Keratinocyte (primary cell): ENCODE data around the gene RAB37. TPM values are rescaled to one million over a fixed set of nuclear protein-coding genes. Genes with fewer than 3 reads are reported as not detected.

Experiments used
- DNase-seq: peaks from one replicate; pipeline ENCODE4 v3.0.0-alpha.2; 2011; ENCODE audit warnings: low read depth, missing footprints, low spot score
- FAIRE-seq: peaks from 2 replicates; lab custom pipeline; 2011; peaks lifted over from hg19 to GRCh38; lab: Jason Lieb, UNC
- H2AFZ ChIP-seq: 2 replicates; pipeline ENCODE4 v1.6.0; 2012; ENCODE audit warnings: low read length, control low read depth, inconsistent platforms; ENCODE audit not compliant: control insufficient read depth
- H3K27ac ChIP-seq: 2 replicates; pipeline ENCODE4 v1.5.1; 2011; ENCODE audit warnings: low read length; ENCODE audit not compliant: control insufficient read depth, insufficient read depth
- H3K27me3 ChIP-seq: 3 replicates; pipeline ENCODE4 v1.6.0; 2011; ENCODE audit warnings: low read length; ENCODE audit not compliant: control insufficient read depth, insufficient read depth; ENCODE audit errors: extremely low read depth
- H3K36me3 ChIP-seq, 2 experiments: 2 replicates in 1 of 2; 3 replicates in 1 of 2; pipeline ENCODE4 v1.5.1; 2011; ENCODE audit warnings: low read length in 2 of 2, mild to moderate bottlenecking in 1 of 2; ENCODE audit not compliant: control insufficient read depth in 2 of 2, insufficient read depth in 2 of 2; ENCODE audit errors: extremely low read depth in 1 of 2
- H3K4me1 ChIP-seq: 3 replicates; pipeline ENCODE4 v1.5.1; 2011; ENCODE audit warnings: low read length; ENCODE audit not compliant: control insufficient read depth, insufficient read depth; ENCODE audit errors: extremely low read depth
- H3K4me2 ChIP-seq: 3 replicates; pipeline ENCODE4 v1.6.0; 2011; ENCODE audit warnings: low read depth, low read length; ENCODE audit not compliant: control insufficient read depth, insufficient read depth; ENCODE audit errors: extremely low read depth
- H3K4me3 ChIP-seq, 3 experiments: fragments of 200-600 bp in 1 of 3; sonication (generic) in 1 of 3; 2 replicates in 2 of 3; 3 replicates in 1 of 3; pipeline ENCODE4 v1.5.1; 2011 to 2016; ENCODE audit warnings: low read length in 3 of 3, mild to moderate bottlenecking in 3 of 3, control low read depth in 2 of 3, inconsistent platforms in 1 of 3, low read depth in 1 of 3, mixed read lengths in 1 of 3, mixed run types in 1 of 3, moderate library complexity in 1 of 3; ENCODE audit not compliant: control insufficient read depth in 2 of 3, insufficient read depth in 2 of 3; ENCODE audit errors: extremely low read depth in 1 of 3
- H3K79me2 ChIP-seq: 2 replicates; pipeline ENCODE4 v1.6.0; 2012; ENCODE audit warnings: low read length; ENCODE audit not compliant: control insufficient read depth, insufficient read depth
- H3K9ac ChIP-seq: 3 replicates; pipeline ENCODE4 v1.6.0; 2011; ENCODE audit warnings: low read length; ENCODE audit not compliant: control insufficient read depth, insufficient read depth; ENCODE audit errors: extremely low read depth
- H3K9me1 ChIP-seq: 3 replicates; pipeline ENCODE4 v1.6.0; 2011; ENCODE audit warnings: low read length; ENCODE audit not compliant: control insufficient read depth, insufficient read depth; ENCODE audit errors: extremely low read depth
- H3K9me3 ChIP-seq: 2 replicates; pipeline ENCODE4 v1.5.1; 2012; ENCODE audit warnings: low read depth, low read length; ENCODE audit not compliant: control insufficient read depth
- H4K20me1 ChIP-seq: 3 replicates; pipeline ENCODE4 v1.6.0; 2011; ENCODE audit warnings: low read length; ENCODE audit not compliant: control insufficient read depth, insufficient read depth; ENCODE audit errors: extremely low read depth
- CTCF ChIP-seq, 3 experiments: IDR thresholded peaks in 1 of 3; conservative IDR thresholded peaks in 1 of 3; optimal IDR thresholded peaks in 1 of 3; 2 replicates in 2 of 3; 3 replicates in 1 of 3; pipeline versions ENCODE3 to v1.5.1; 2011; ENCODE audit warnings: low read length in 3 of 3, mild to moderate bottlenecking in 3 of 3, moderate library complexity in 2 of 3, control low read depth in 1 of 3, inconsistent platforms in 1 of 3; ENCODE audit not compliant: insufficient read depth in 2 of 3; ENCODE audit errors: extremely low read depth in 1 of 3
- EZH2 ChIP-seq: IDR thresholded peaks from one replicate; pipeline ENCODE4 v1.6.1; 2012; ENCODE audit warnings: inconsistent platforms, mild to moderate bottlenecking, low read length, moderate library complexity
- dilution Hi-C: fragments of 300-500 bp; cut with MboI; formaldehyde crosslinking; loops from one replicate; pipeline ENCODE4 v1.7.0; 2020; ENCODE audit warnings: low sequenced_read_pairs; ENCODE audit not compliant: extremely low pct_ligation_motif_present
- polyA plus RNA-seq, 5 experiments: library from polyadenylated mRNA; depleted of rRNA in 3 of 5; stranded (reverse) in 3 of 5; stranded (forward) in 1 of 5; unstranded in 1 of 5; fragments of >200 nt; gene quantifications; 1 replicate in 1 of 5; 2 replicates in 3 of 5; 3 replicates in 1 of 5; pipeline versions ENCODE4 v1.2.1 to v1.2.3, GENCODE V29; 2011 to 2012; ENCODE audit warnings: missing spikeins in 2 of 5, low read depth in 1 of 5, low replicate concordance in 1 of 5

Gene RAB37
- polyA plus RNA-seq, 1 donor (not counting 4 experiments of a cell fraction or from before 2014, with no cell fraction given), result 0.03 TPM

- no peak overlapping the region for H3K4me2 ChIP-seq
- no peak for DNase-seq
- H2AFZ ChIP-seq, result no peak overlapping the region
- H3K27ac ChIP-seq, result no peak overlapping the region
- no peaks in the 10 kb centered on the region for H3K9me3 ChIP-seq
- no peaks in the 10 kb centered on the region for H3K4me1 ChIP-seq
- no peak overlapping the region for H3K9ac ChIP-seq
- H4K20me1 ChIP-seq, result no peaks in the 10 kb centered on the region
- no peak for FAIRE-seq
- dilution Hi-C loops, result no loop called here
- TF ChIP-seq EZH2 (no peak), CTCF (optimal IDR thresholded peaks at IDR 0.05 in 1 of 3, IDR thresholded peaks at IDR 0.05 in 1 of 3, conservative IDR thresholded peaks at IDR 0.05 in 1 of 3; ENCODE audit: extremely low read depth in 1 of 3, insufficient read depth in 2 of 3, low read length in 3 of 3) (no peak)
- no peaks in the 10 kb centered on the region for H3K79me2 ChIP-seq
- H3K27me3 ChIP-seq, result no peaks in the 10 kb centered on the region
- H3K36me3 ChIP-seq, result no peaks in the 10 kb centered on the region
- no peaks in the 10 kb centered on the region for H3K9me1 ChIP-seq
- H3K4me3 ChIP-seq, result no peak overlapping the region
Observed at GRCh38 chr17:74699236-74699635, 37.8 kb upstream of the RAB37 start.

GRCh38 chr17:74702116-74702871 is 34.8 kb upstream of the RAB37 start:
- Histone ChIP-seq H3K9me3 (no peaks in the 10 kb centered on the region), H3K4me1 (no peaks in the 10 kb centered on the region), H3K4me2 (no peak overlapping the region), H3K27ac (no peak overlapping the region), H3K36me3 (no peaks in the 10 kb centered on the region), H3K9me1 (no peaks in the 10 kb centered on the region), H2AFZ (no peak overlapping the region), H3K9ac (no peak overlapping the region), H3K79me2 (no peaks in the 10 kb centered on the region), H4K20me1 (no peaks in the 10 kb centered on the region), H3K27me3 (no peaks in the 10 kb centered on the region), H3K4me3 (no peak overlapping the region)
- DNase-seq, result no peak
- dilution Hi-C loops, result no loop called here
- no peak for TF ChIP-seq EZH2
- no peak for FAIRE-seq

GRCh38 chr17:74703311-74703710 is 33.7 kb upstream of the RAB37 start:
- Histone ChIP-seq H3K9ac (no peak overlapping the region), H3K4me3 (no peak overlapping the region), H3K9me1 (no peaks in the 10 kb centered on the region), H4K20me1 (no peaks in the 10 kb centered on the region), H3K4me1 (no peaks in the 10 kb centered on the region), H3K79me2 (no peaks in the 10 kb centered on the region), H3K4me2 (no peak overlapping the region), H3K27me3 (no peaks in the 10 kb centered on the region), H3K27ac (no peak overlapping the region), H2AFZ (no peak overlapping the region), H3K36me3 (no peaks in the 10 kb centered on the region), H3K9me3 (no peaks in the 10 kb centered on the region)
- dilution Hi-C loops, result no loop called here
- DNase-seq (no peak), FAIRE-seq (no peak)
- TF ChIP-seq EZH2 (no peak), CTCF (optimal IDR thresholded peaks at IDR 0.05 in 1 of 3, IDR thresholded peaks at IDR 0.05 in 1 of 3, conservative IDR thresholded peaks at IDR 0.05 in 1 of 3; ENCODE audit: extremely low read depth in 1 of 3, insufficient read depth in 2 of 3, low read length in 3 of 3) (no peak)
